IMR-90 (cell line): ENCODE data around the gene MRAP. TPM values are rescaled to one million over a fixed set of nuclear protein-coding genes. Genes with fewer than 3 reads are reported as not detected.

Experiments
- ATAC-seq: fragments of 200-7000 bp; cut with Tn5 transposase; 2 replicates; pipeline ENCODE4 v1.9.1; 2020; ENCODE audit warnings: low read depth, mild to moderate bottlenecking, moderate library complexity
- BruUV-seq: library from RNA; stranded (reverse); fragments of 400-500 nt; replicated peaks from 2 replicates; lab custom pipeline; 2021; lab: Mats Ljungman, UMichigan
- CTCF ChIA-PET: fragments of 300-600 bp; formaldehyde crosslinking; extraction: SDS; loops from one replicate; lab custom pipeline; 2021; ENCODE audit warnings: antibody characterized with exemption; lab: Yijun Ruan, JAX
- POLR2A ChIA-PET: fragments of 300-600 bp; sonication (Branson Sonifier 250); formaldehyde crosslinking; loops from one replicate; lab custom pipeline; 2022; ENCODE audit warnings: antibody characterized with exemption; ENCODE audit not compliant: unreplicated experiment; lab: Charles Lee
- DNase-seq: peaks from one replicate; pipeline ENCODE4 v3.0.0; 2013
- H2AFZ ChIP-seq: replicated peaks from 2 replicates; pipeline ENCODE3; 2013; ENCODE audit warnings: low read length, mild to moderate bottlenecking; ENCODE audit not compliant: poor library complexity
- H2AK5ac ChIP-seq: 2 replicates; pipeline ENCODE4 v1.6.1; 2013; ENCODE audit warnings: low read depth, low read length, inconsistent platforms
- H2AK9ac ChIP-seq: replicated peaks from 2 replicates; pipeline ENCODE3; 2013; ENCODE audit warnings: mild to moderate bottlenecking, low read depth, low read length, moderate library complexity; ENCODE audit not compliant: poor library complexity
- H2BK120ac ChIP-seq: 2 replicates; pipeline ENCODE4 v1.6.1; 2013; ENCODE audit warnings: low read depth, low read length, inconsistent platforms
- H2BK15ac ChIP-seq: 3 replicates; pipeline ENCODE4 v1.6.1; 2013; ENCODE audit warnings: low read depth, low read length, inconsistent platforms
- H2BK20ac ChIP-seq: 2 replicates; pipeline ENCODE4 v1.6.1; 2013; ENCODE audit warnings: low read depth, mild to moderate bottlenecking, inconsistent platforms, low read length, moderate library complexity
- H2BK5ac ChIP-seq: 2 replicates; pipeline ENCODE4 v1.6.1; 2013; ENCODE audit warnings: mild to moderate bottlenecking, low read depth, low read length, inconsistent platforms; ENCODE audit not compliant: poor library complexity, severe bottlenecking
- H3K14ac ChIP-seq: replicated peaks from 2 replicates; pipeline ENCODE4 v1.6.1; 2013; ENCODE audit warnings: low read depth, low read length, inconsistent platforms
- H3K18ac ChIP-seq: 2 replicates; pipeline ENCODE4 v1.6.1; 2013; ENCODE audit warnings: low read depth, low read length, control low read depth
- H3K23ac ChIP-seq: 2 replicates; pipeline ENCODE4 v1.6.1; 2013; ENCODE audit warnings: low read depth, low read length, inconsistent platforms
- H3K27ac ChIP-seq: 2 replicates; pipeline ENCODE4 v1.5.1; 2013; ENCODE audit warnings: mild to moderate bottlenecking, control low read depth, low read length; ENCODE audit not compliant: insufficient read depth
- H3K27me3 ChIP-seq: 2 replicates; pipeline ENCODE4 v1.6.1; 2013; ENCODE audit warnings: low read length; ENCODE audit not compliant: control insufficient read depth, insufficient read depth
- H3K36me3 ChIP-seq: 2 replicates; pipeline ENCODE4 v1.6.1; 2013; ENCODE audit warnings: low read length, mixed read lengths; ENCODE audit not compliant: control insufficient read depth, insufficient read depth
- H3K4ac ChIP-seq: 2 replicates; pipeline ENCODE4 v1.6.1; 2013; ENCODE audit warnings: low read depth, low read length, inconsistent platforms
- H3K4me1 ChIP-seq: 2 replicates; pipeline ENCODE4 v1.6.1; 2013; ENCODE audit warnings: low read length, mixed read lengths; ENCODE audit not compliant: control insufficient read depth, insufficient read depth
- H3K4me2 ChIP-seq: 2 replicates; pipeline ENCODE4 v1.6.1; 2013; ENCODE audit warnings: low read depth, mild to moderate bottlenecking, control low read depth, low read length, moderate library complexity
- H3K4me3 ChIP-seq: 2 replicates; pipeline ENCODE4 v1.5.1; 2013; ENCODE audit warnings: low read depth, mild to moderate bottlenecking, control low read depth, low read length, moderate library complexity; ENCODE audit not compliant: insufficient read depth
- H3K56ac ChIP-seq: 2 replicates; pipeline ENCODE4 v1.6.1; 2013; ENCODE audit warnings: low read length, inconsistent platforms; ENCODE audit not compliant: insufficient read depth; ENCODE audit errors: extremely low read depth
- H3K79me1 ChIP-seq, 2 experiments: 2 replicates each; pipeline ENCODE4 v1.6.1; 2013; ENCODE audit warnings: low read length in 2 of 2, inconsistent platforms in 1 of 2, low read depth in 1 of 2
- H3K9ac ChIP-seq: 2 replicates; pipeline ENCODE4 v1.6.1; 2013; ENCODE audit warnings: low read depth, low read length, control low read depth
- H3K9me1 ChIP-seq: 2 replicates; pipeline ENCODE4 v1.6.1; 2013; ENCODE audit warnings: low read length, inconsistent platforms; ENCODE audit not compliant: insufficient read depth
- H3K9me3 ChIP-seq: 2 replicates; pipeline ENCODE4 v1.6.1; 2013; ENCODE audit warnings: low read length; ENCODE audit not compliant: control insufficient read depth, insufficient read depth
- H4K20me1 ChIP-seq: 2 replicates; pipeline ENCODE4 v1.6.1; 2013; ENCODE audit warnings: low read length, inconsistent platforms; ENCODE audit not compliant: insufficient read depth
- H4K5ac ChIP-seq: 2 replicates; pipeline ENCODE4 v1.6.1; 2013; ENCODE audit warnings: mild to moderate bottlenecking, low read depth, low read length, control low read depth
- H4K8ac ChIP-seq, 2 experiments: 2 replicates each; pipeline ENCODE4 v1.6.1; 2013; ENCODE audit warnings: low read depth in 2 of 2, low read length in 2 of 2, control low read depth in 1 of 2, inconsistent platforms in 1 of 2
- H4K91ac ChIP-seq: 2 replicates; pipeline ENCODE4 v1.6.1; 2013; ENCODE audit warnings: low read depth, low read length, inconsistent platforms; ENCODE audit not compliant: insufficient read depth
- MAFK ChIP-seq: IDR thresholded peaks from 2 replicates; pipeline ENCODE4 v1.6.1; 2012; ENCODE audit warnings: low read depth, low read length, improper control_type of control experiment
- NFE2L2 ChIP-seq: fragments of 150-350 bp; IDR thresholded peaks from 2 replicates; pipeline ENCODE4 v1.6.1; 2016; ENCODE audit warnings: low read depth, mild to moderate bottlenecking, low read length
- RAD21 ChIP-seq: IDR thresholded peaks from 2 replicates; pipeline ENCODE4 v1.6.1; 2012; ENCODE audit warnings: low read length, improper control_type of control experiment
- WGBS, 2 experiments: methylation state at CpG; one replicate each; pipeline versions ENCODE4 v1.1.5 to v1.1.7; 2013; ENCODE audit warnings: missing lambda C conversion rate in 2 of 2; ENCODE audit not compliant: insufficient read length in 1 of 2; ENCODE audit errors: extremely low coverage in 2 of 2; 5-methylcytosine and 5-hydroxymethylcytosine counted together
- dilution Hi-C: fragments of 300-500 bp; cut with HindIII; formaldehyde crosslinking; loops from one replicate; pipeline ENCODE4 v1.14.3; 2018; ENCODE audit warnings: low sequenced_read_pairs; ENCODE audit not compliant: unreplicated experiment
- in situ Hi-C: fragments of 300-500 bp; cut with MboI; formaldehyde crosslinking; loops from 3 replicates; pipeline ENCODE4 v1.14.3; 2019; ENCODE audit warnings: low sequenced_read_pairs, inconsistent platforms, mixed read lengths
- intact Hi-C: fragments of 100-400 bp; cut with micrococcal nuclease; formaldehyde crosslinking; loops from 2 replicates; pipeline ENCODE4 v1.10.0; 2022
- polyA plus RNA-seq, 3 experiments: library from polyadenylated mRNA; depleted of rRNA; stranded (reverse); fragments of >200 nt; gene quantifications; 2 replicates each; pipeline ENCODE4 v1.2.3, GENCODE V29; 2012; ENCODE audit warnings: low replicate concordance in 1 of 3
- total RNA-seq: library from RNA; depleted of rRNA; stranded (reverse); fragments of >200 nt; gene quantifications from 2 replicates; pipeline ENCODE4 v1.2.3, GENCODE V29; 2012
- TF ChIP-seq, protein P1 (sequence below): fragments of 150-350 bp; IDR thresholded peaks from 2 replicates; pipeline ENCODE4 v1.6.1; 2016; ENCODE audit warnings: low read depth, mild to moderate bottlenecking, low read length, moderate library complexity, borderline replicate concordance

MRAP gene
- total and polyA plus RNA-seq, 2 of the 4 experiments (the other 2 are of a cell fraction): not detected

DNA sequence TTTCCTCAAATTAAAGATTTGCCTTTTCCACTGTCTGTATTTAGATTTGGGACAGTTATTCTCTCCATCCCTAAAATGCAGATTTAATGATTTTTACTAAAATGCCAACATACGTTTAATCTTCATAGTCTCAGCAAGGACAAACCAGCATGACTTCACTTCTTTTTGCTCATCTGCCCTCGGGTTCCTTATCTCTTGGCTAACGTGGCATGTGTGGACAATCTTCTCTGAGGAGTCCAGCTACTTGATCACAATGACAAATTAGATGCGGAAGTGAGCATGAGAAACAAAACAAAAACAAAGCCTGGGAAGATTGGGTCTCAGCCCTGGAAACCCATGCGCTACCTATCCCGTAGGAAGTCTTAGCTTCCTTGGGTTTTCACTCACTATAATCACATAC is 1.0 kb downstream of the MRAP start:
- no peak overlapping the region for H3K14ac ChIP-seq
- no CpG with 5 or more reads among the region's 6 CpGs for WGBS, 2 experiments
- no peak overlapping the region for H2BK15ac ChIP-seq
- no peaks in the 10 kb centered on the region for H3K79me1 ChIP-seq
- H4K91ac ChIP-seq: no peak overlapping the region
- BruUV-seq: no TSS peak
- no peak overlapping the region for H2BK120ac ChIP-seq
- H3K4me3 ChIP-seq: no peak overlapping the region
- H3K4me1 ChIP-seq: peaks cover 2% of the 10 kb centered on the region; the same call in 1 of the 2 replicates
- TF ChIP-seq RAD21 (no peak), NFE2L2 (no peak), MAFK (no peak)
- TF ChIP-seq, protein P1, sequence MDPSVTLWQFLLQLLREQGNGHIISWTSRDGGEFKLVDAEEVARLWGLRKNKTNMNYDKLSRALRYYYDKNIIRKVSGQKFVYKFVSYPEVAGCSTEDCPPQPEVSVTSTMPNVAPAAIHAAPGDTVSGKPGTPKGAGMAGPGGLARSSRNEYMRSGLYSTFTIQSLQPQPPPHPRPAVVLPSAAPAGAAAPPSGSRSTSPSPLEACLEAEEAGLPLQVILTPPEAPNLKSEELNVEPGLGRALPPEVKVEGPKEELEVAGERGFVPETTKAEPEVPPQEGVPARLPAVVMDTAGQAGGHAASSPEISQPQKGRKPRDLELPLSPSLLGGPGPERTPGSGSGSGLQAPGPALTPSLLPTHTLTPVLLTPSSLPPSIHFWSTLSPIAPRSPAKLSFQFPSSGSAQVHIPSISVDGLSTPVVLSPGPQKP: no peak
- in situ Hi-C loops: no loop called here
- no peak overlapping the region for H2AK5ac ChIP-seq
- peaks cover 8% of the 10 kb centered on the region for H3K36me3 ChIP-seq
- ChIA-PET POLR2A (no interaction called here), CTCF (no interaction called here)
- H3K18ac ChIP-seq: no peak overlapping the region
- H4K20me1 ChIP-seq: no peaks in the 10 kb centered on the region
- peaks cover 9% of the 10 kb centered on the region for H3K9me1 ChIP-seq
- H2BK20ac ChIP-seq: no peak overlapping the region
- intact Hi-C loops: no loop called here
- no peak overlapping the region for H3K4ac ChIP-seq
- no peak overlapping the region for H2AFZ ChIP-seq
- H2BK5ac ChIP-seq: no peak overlapping the region
- no peaks in the 10 kb centered on the region for H3K27me3 ChIP-seq
- DNase-seq (no peak), ATAC-seq (no peak)
- no peak overlapping the region for H4K8ac ChIP-seq
- no peak overlapping the region for H2AK9ac ChIP-seq
- H3K9me3 ChIP-seq: no peaks in the 10 kb centered on the region
- H3K56ac ChIP-seq: no peak overlapping the region
- no peak overlapping the region for H3K9ac ChIP-seq
- no peak overlapping the region for H4K5ac ChIP-seq
- no peak overlapping the region for H3K23ac ChIP-seq
- dilution Hi-C loops: no loop called here
- H3K27ac ChIP-seq: no peak overlapping the region
- no peak overlapping the region for H3K4me2 ChIP-seq
